GM19023 (cell line): ENCODE measurements around the gene CDH23.

ENCODE experiments used
- ATAC-seq: cut with Tn5 transposase; IDR thresholded peaks from one replicate; pipeline ENCODE4 v1.9.1; 2021; ENCODE audit warnings: mild to moderate bottlenecking, moderate library complexity; ENCODE audit not compliant: unreplicated experiment

The CDH23 gene

DNA sequence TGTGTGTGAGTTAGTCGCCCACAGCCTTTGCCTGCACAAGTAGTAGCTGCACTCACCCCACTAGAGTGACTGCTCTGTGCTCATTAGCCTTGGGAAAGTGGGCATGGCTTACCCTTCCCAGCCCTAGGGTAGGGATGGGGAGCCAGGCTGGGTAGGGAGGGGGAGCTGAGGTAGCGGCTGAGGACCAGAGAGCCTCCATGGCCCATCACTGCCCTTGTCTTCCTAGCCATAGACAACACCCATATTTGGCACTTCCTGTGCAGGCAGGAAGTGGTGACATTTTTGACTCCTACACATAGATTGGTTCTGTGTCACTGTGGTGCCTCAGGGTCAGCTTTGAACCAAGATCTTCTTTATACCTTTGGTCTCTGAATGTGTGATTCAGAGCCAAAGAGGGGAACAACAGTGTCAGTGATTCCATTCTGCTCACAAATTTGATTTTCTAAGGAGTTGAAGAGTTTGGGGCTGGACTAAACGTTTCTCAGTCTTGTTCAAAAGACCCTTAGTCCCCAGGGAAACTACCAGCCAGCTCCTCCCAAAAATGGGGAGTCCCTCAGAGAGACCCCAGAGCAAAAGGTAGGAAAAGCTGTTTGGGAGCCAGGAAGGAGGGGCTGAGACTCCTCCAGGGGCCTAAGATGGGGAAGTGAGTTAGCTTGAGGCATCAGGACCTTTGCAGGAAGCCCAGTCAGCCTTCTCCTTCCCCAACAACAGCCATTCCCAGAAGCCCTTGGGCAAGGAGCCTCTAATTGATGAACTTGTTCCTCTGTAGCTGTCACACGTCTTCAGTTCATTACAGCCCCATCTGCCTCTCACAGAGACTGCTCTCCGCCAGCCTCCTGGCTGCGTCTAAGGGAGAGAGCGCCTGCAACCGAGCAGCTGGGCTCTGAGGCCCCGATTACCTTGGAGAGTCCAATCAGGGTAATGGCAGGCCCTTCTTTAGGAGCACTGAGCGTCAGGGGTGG, 135.0 kb downstream of the CDH23 start:
- ATAC-seq, result no peak

DNA sequence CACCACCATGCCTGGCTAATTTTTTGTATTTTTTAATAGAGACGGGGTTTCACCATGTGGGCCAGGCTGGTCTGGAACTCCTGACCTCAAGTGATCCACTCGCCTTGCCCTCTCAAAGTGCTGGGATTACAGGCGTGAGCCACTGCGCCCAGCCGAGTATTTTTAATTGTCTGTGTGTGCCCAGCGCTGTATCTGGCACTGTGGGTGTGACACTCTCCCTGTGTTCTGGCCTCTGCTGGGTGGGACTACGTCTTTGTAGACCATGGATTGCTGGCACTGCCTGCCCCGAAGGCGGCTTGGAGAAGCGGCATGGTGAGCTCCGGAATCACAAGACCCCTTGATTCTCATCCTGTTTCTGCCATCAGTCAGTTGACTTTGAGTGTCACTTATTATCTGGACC, 136.2 kb downstream of the CDH23 start:
- no peak for ATAC-seq

DNA sequence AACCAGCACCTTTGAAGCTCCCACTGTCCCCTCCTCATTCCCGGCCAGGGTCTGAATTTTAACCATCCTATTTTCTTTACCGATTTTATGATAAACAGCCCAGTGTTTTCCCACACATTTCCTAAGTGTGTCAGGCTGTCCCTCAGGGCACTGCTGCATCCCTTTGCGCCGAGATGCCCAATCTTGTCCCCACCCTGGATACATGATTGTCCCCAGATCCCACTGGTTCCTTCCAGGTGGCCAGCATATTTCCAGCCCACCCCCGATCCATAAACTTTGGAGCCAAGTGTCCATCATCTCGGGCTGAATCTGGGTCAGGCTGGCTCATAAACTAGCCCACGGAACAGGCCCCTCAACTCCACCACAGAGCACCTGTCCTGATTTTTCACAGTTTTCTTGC, 137.2 kb downstream of the CDH23 start:
- ATAC-seq, result no peak

- ATAC-seq, result no peak
Observed at GRCh38 chr10:71534568-71535194, 138.0 kb downstream of the CDH23 start.

DNA sequence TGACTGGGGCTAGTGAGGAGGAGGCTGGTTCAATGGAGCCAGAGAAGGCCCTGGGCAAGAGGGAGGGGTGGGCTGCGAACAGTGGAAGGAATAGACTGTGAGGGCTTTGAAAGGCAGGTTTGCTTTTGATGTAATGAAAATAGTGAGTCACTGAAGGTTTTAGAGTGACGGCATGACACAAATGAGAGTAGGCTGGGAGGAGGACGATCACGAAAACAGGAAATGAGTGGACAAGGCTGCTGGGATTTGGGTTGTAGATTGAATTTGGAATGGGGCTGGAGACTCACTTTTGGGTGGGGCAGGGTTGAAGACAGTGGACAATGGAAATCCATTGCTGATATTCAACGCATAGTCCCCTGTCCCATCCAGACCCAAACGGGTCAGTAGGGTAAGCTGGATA, 139.6 kb downstream of the CDH23 start:
- ATAC-seq, result no peak

- ATAC-seq, result no peak
Observed at GRCh38 chr10:71537125-71537524, 140.4 kb downstream of the CDH23 start.

- no peak for ATAC-seq
Observed at GRCh38 chr10:71537681-71538080, 141.0 kb downstream of the CDH23 start.

GRCh38 chr10:71538608-71539260, 142.0 kb downstream of the CDH23 start:
- ATAC-seq, result no peak

DNA sequence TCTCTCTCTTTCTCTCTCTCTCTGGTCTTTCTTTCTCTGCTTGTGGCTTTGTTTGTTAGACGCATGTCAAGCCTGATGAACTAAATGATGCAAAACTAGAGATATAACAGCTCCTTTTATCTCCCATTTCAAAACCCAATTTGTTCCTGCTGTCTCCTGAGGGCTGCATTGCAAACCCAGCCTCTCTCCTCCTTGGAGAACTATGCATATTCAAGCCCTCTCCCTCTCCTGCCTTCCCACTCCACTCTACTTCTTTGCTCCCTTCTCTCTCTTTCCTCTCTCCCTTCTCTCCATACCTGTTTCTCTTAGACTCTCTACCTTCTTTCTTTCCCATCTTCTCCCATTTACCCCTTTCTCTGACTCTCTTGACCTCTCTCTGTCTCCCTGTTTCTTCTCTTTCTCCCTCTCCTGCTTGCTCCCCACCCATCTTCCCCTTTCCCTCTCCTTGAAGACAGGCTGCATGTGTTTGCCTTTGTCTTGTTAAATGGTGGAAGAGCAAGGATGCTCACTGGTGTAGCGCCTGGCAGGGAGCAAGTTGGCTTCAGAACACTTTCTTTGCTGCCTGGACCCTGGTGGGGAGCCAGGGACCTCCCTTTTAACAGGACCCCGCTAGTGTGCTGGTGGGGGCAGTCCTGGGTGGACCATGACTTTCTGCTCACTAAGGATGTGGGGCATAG, 142.9 kb downstream of the CDH23 start:
- ATAC-seq, result no peak

- ATAC-seq, result no peak
Observed at GRCh38 chr10:71542478-71542877, 145.8 kb downstream of the CDH23 start.

DNA sequence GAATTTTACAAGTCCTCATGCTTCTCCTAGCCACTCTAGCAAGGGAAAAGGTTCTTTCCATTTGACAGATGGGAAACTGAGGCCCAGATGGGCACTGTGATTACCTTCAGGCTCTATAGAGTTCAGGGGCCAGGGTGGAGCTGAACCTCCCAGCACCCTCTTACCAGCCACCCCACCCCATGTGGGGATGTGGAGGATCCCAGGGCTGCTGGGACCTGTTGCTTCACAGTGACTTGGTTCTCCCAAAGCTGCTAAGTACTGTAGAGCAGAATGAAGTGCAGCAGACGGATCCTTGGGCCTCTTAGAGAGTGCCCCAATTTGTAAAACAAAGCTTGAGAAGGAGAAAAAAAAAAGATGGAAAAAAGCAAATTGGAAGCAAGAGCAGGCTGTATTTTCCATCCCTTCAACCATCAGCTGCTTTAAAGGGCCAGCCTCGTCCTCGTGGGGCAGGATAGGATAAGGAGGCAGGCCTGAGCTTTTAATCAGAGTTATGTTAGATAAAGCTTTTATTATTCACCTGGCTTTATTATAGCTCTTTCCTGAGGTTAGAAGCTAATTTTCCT, 147.0 kb downstream of the CDH23 start:
- ATAC-seq, result no peak

GRCh38 chr10:71545001-71545400, 148.3 kb downstream of the CDH23 start:
- ATAC-seq, result no peak

- ATAC-seq, result no peak
Observed at GRCh38 chr10:71546220-71546619, 149.5 kb downstream of the CDH23 start.

DNA sequence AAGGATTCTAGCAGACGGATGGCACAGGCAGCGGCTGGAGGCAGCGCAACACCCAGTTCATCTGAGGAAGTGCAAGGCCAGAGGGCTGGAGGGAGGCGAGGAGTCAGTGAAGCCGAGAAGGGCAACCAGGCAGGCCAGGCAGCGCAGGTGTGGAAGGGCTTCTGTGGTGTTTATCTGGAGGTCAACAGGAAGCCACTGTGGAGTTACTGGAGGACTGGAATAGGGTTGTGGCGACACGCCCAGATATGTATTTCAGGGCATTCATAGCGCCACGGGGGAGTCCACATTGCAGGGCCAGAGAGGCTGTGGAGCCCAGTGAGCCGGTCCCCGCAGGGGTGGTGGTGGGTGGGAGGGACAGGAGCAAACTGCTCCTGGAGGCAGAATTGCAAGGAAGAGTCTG, 150.6 kb downstream of the CDH23 start:
- no peak for ATAC-seq

DNA sequence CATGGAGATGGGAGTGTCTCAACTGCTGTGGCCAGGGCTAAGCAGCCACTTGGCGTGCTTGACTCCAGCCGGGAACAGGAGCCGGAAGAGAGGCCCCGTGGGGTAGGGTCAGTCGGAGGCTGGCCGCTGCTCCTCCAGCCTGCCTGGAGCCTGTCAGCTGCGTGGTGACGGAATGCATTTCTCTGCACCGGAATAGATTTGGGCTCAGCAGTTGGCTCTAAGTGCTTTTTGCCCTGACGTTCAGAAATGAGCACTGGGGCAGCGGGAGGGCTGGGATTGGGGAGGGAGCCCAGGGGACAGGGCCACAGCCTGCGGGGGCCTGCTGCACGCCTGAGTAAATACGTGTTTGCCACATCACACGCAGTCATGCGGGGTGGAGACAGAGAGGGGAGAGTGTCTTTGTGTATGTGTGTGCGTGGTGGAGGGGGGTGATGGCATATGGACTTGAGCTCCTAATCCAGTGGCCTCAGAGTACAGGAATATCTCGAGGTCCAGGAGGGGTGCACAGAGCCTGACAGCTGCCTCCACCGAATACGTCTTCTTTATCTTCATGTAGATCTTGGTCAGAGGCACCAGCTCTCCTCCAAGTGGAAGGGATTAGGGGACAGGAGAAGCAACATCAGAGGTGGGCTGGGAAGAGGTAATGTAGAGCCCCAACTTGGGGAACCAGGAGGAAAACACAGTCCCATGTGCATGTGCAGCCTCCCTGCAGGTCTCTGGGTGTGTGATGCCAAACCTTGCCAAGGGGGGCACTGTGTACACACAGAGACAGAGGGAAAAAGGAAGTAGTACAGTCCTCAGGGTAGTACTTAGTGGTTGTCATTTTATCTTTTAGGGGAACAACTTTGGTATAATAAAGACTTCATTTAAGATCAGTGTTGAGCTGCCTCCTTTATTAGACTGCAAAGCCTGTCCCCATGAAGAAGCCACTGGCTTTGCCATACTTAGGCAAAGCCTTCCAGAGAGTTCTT, 151.4 kb downstream of the CDH23 start:
- ATAC-seq, result no peak

DNA sequence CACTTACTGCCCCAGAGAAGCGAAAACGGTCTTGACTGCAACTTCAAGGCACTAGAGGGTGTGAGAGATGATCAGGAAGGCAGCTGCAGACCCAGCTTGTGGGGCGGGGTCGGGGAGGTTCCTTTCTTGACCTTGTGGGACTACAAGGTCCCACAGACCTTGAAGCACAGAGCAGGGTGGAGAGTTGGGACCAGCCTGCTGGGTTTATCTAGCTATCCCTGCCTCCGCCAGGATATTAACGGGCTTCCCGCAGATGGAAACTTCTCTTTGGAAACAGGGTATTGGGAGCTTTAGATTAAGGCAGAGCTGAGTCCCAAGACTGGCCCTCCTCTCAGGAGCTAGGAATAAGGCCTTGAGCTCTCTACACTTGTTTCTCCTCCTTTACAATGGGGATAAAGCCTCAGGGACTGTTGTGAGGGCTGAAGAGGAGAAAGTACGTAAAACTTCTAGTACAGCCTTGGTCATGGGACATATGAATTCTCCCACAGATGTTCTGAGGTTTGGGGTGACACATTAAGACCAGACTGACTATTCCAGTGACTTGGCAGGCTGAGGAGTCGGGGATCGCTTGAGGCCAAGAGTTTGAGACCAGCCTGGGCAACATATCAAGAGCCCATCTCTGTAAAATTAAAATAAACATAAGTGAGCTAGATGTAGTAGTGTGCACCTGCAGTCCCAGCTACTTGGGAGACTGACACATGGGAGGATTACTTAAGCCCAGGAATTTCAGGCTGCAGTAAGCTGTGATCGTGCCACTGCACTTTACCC, 153.2 kb downstream of the CDH23 start:
- ATAC-seq, result no peak

- ATAC-seq, result no peak
Observed at GRCh38 chr10:71550628-71551027, 153.9 kb downstream of the CDH23 start.

- no peak for ATAC-seq
Observed at GRCh38 chr10:71551970-71552369, 155.2 kb downstream of the CDH23 start.

GRCh38 chr10:71553432-71553831, 156.7 kb downstream of the CDH23 start:
- ATAC-seq, result no peak
